ENCODE data around the gene ATP2B2.

ATP2B2 gene

GRCh38 chr3:10457560-10457959 is 47.8 kb downstream of the ATP2B2 start:
- no peak for DNase-seq (ENCODE audit: low spot score in 2 of 2)
- peaks cover 12% of the 10 kb centered on the region for H3K4me1 Mint-ChIP-seq
- no peak for ATAC-seq (ENCODE audit: low read depth)
- no peaks in the 10 kb centered on the region for H3K27me3 Mint-ChIP-seq
- H3K4me3 Mint-ChIP-seq, result no peak overlapping the region
- H3K9me3 Mint-ChIP-seq, result no peaks in the 10 kb centered on the region
- no peak overlapping the region for H3K27ac Mint-ChIP-seq
- no peaks in the 10 kb centered on the region for H3K36me3 Mint-ChIP-seq

- H3K27me3 Mint-ChIP-seq, result peaks cover 1% of the 10 kb centered on the region
- H3K27ac Mint-ChIP-seq, result no peak overlapping the region
- H3K4me1 Mint-ChIP-seq, result peaks cover 14% of the 10 kb centered on the region
- ATAC-seq (ENCODE audit: low read depth) (no peak), DNase-seq (ENCODE audit: low spot score in 2 of 2) (no peak)
- H3K4me3 Mint-ChIP-seq, result no peak overlapping the region
- H3K9me3 Mint-ChIP-seq, result no peaks in the 10 kb centered on the region
- no peaks in the 10 kb centered on the region for H3K36me3 Mint-ChIP-seq
Observed at GRCh38 chr3:10456981-10457380, 48.4 kb downstream of the ATP2B2 start.

GRCh38 chr3:10455545-10455914 is 49.9 kb downstream of the ATP2B2 start:
- peaks cover 14% of the 10 kb centered on the region for H3K4me1 Mint-ChIP-seq
- no peaks in the 10 kb centered on the region for H3K36me3 Mint-ChIP-seq
- H3K27ac Mint-ChIP-seq, result no peak overlapping the region
- no peak overlapping the region for H3K4me3 Mint-ChIP-seq
- H3K27me3 Mint-ChIP-seq, result peaks cover 1% of the 10 kb centered on the region
- DNase-seq (ENCODE audit: low spot score in 2 of 2), result no peak
- no peaks in the 10 kb centered on the region for H3K9me3 Mint-ChIP-seq
- no peak for ATAC-seq (ENCODE audit: low read depth)

- no peak for ATAC-seq (ENCODE audit: low read depth)
- Mint-ChIP-seq H3K9me3 (no peaks in the 10 kb centered on the region), H3K27me3 (peaks cover 6% of the 10 kb centered on the region), H3K4me1 (peaks cover 14% of the 10 kb centered on the region), H3K36me3 (no peaks in the 10 kb centered on the region), H3K27ac (no peak overlapping the region), H3K4me3 (no peak overlapping the region)
- no peak for DNase-seq (ENCODE audit: low spot score in 2 of 2)
Observed at GRCh38 chr3:10454907-10455544, 50.4 kb downstream of the ATP2B2 start.

GRCh38 chr3:10453431-10454163 is 51.8 kb downstream of the ATP2B2 start:
- Mint-ChIP-seq H3K27me3 (peaks cover 9% of the 10 kb centered on the region), H3K36me3 (no peaks in the 10 kb centered on the region), H3K9me3 (no peaks in the 10 kb centered on the region), H3K27ac (no peak overlapping the region), H3K4me3 (no peak overlapping the region), H3K4me1 (peaks cover 14% of the 10 kb centered on the region)
- DNase-seq (ENCODE audit: low spot score in 2 of 2) (no peak), ATAC-seq (ENCODE audit: low read depth) (no peak)

- Mint-ChIP-seq H3K27me3 (peaks cover 9% of the 10 kb centered on the region), H3K4me3 (no peak overlapping the region), H3K27ac (no peak overlapping the region), H3K9me3 (no peaks in the 10 kb centered on the region), H3K36me3 (no peaks in the 10 kb centered on the region), H3K4me1 (peaks cover 2% of the 10 kb centered on the region)
- DNase-seq (ENCODE audit: low spot score in 2 of 2) (no peak), ATAC-seq (ENCODE audit: low read depth) (no peak)
Observed at GRCh38 chr3:10450494-10451440, 54.6 kb downstream of the ATP2B2 start.

GRCh38 chr3:10449436-10449835 is 56.0 kb downstream of the ATP2B2 start:
- H3K27ac Mint-ChIP-seq, result no peak overlapping the region
- no peaks in the 10 kb centered on the region for H3K36me3 Mint-ChIP-seq
- no peaks in the 10 kb centered on the region for H3K9me3 Mint-ChIP-seq
- no peak for DNase-seq (ENCODE audit: low spot score in 2 of 2)
- peaks cover 14% of the 10 kb centered on the region for H3K27me3 Mint-ChIP-seq
- H3K4me3 Mint-ChIP-seq, result no peak overlapping the region
- peaks cover 7% of the 10 kb centered on the region for H3K4me1 Mint-ChIP-seq
- no peak for ATAC-seq (ENCODE audit: low read depth)

GRCh38 chr3:10448544-10448943 is 56.8 kb downstream of the ATP2B2 start:
- Mint-ChIP-seq H3K36me3 (no peaks in the 10 kb centered on the region), H3K4me1 (peaks cover 9% of the 10 kb centered on the region), H3K9me3 (no peaks in the 10 kb centered on the region), H3K27me3 (peaks cover 15% of the 10 kb centered on the region), H3K27ac (no peak overlapping the region), H3K4me3 (no peak overlapping the region)
- DNase-seq (ENCODE audit: low spot score in 2 of 2) (no peak), ATAC-seq (ENCODE audit: low read depth) (no peak)

GRCh38 chr3:10447527-10448260 is 57.7 kb downstream of the ATP2B2 start:
- Mint-ChIP-seq H3K27ac (no peak overlapping the region), H3K9me3 (peaks cover 3% of the 10 kb centered on the region), H3K4me3 (no peak overlapping the region), H3K27me3 (peaks cover 15% of the 10 kb centered on the region), H3K36me3 (no peaks in the 10 kb centered on the region), H3K4me1 (peaks cover 11% of the 10 kb centered on the region)
- ATAC-seq (ENCODE audit: low read depth) (no peak), DNase-seq (ENCODE audit: low spot score in 2 of 2) (no peak)

GRCh38 chr3:10447110-10447509 is 58.3 kb downstream of the ATP2B2 start:
- ATAC-seq (ENCODE audit: low read depth) (no peak), DNase-seq (ENCODE audit: low spot score in 2 of 2) (no peak)
- H3K4me1 Mint-ChIP-seq, result peaks cover 9% of the 10 kb centered on the region
- no peaks in the 10 kb centered on the region for H3K36me3 Mint-ChIP-seq
- no peak overlapping the region for H3K27ac Mint-ChIP-seq
- H3K4me3 Mint-ChIP-seq, result no peak overlapping the region
- H3K27me3 Mint-ChIP-seq, result peaks cover 14% of the 10 kb centered on the region
- H3K9me3 Mint-ChIP-seq, result peaks cover 3% of the 10 kb centered on the region

GRCh38 chr3:10445561-10446175 is 59.7 kb downstream of the ATP2B2 start:
- H3K4me3 Mint-ChIP-seq, result no peak overlapping the region

GRCh38 chr3:10444511-10444910 is 60.9 kb downstream of the ATP2B2 start:
- Mint-ChIP-seq H3K4me3 (no peak overlapping the region), H3K4me1 (peaks cover 16% of the 10 kb centered on the region), H3K27ac (peak overlapping the region; percentile 32), H3K9me3 (peaks cover 3% of the 10 kb centered on the region), H3K36me3 (no peaks in the 10 kb centered on the region), H3K27me3 (peaks cover 6% of the 10 kb centered on the region)
- ATAC-seq (ENCODE audit: low read depth) (no peak), DNase-seq (ENCODE audit: low spot score in 2 of 2) (no peak)

More at GRCh38 chr3:10445561-10446175, 59.7 kb downstream of the ATP2B2 start:
- H3K27me3 Mint-ChIP-seq, result peaks cover 14% of the 10 kb centered on the region
- H3K4me1 Mint-ChIP-seq, result peaks cover 10% of the 10 kb centered on the region
- ATAC-seq (ENCODE audit: low read depth) (no peak), DNase-seq (ENCODE audit: low spot score in 2 of 2) (no peak)
- H3K9me3 Mint-ChIP-seq, result peaks cover 3% of the 10 kb centered on the region
- no peaks in the 10 kb centered on the region for H3K36me3 Mint-ChIP-seq
- no peak overlapping the region for H3K27ac Mint-ChIP-seq

- peaks cover 16% of the 10 kb centered on the region for H3K4me1 Mint-ChIP-seq
- no peak overlapping the region for H3K4me3 Mint-ChIP-seq
- peak overlapping the region; percentile 32 for H3K27ac Mint-ChIP-seq
Observed at GRCh38 chr3:10444110-10444429, 61.3 kb downstream of the ATP2B2 start.

More at GRCh38 chr3:10444110-10444429, 61.3 kb downstream of the ATP2B2 start:
- H3K27me3 Mint-ChIP-seq, result peaks cover 6% of the 10 kb centered on the region
- no peak for ATAC-seq (ENCODE audit: low read depth)
- no peak for DNase-seq (ENCODE audit: low spot score in 2 of 2)
- peaks cover 3% of the 10 kb centered on the region for H3K9me3 Mint-ChIP-seq
- no peaks in the 10 kb centered on the region for H3K36me3 Mint-ChIP-seq

Measured in memory B cell (primary cell).